Middle frontal gyrus (tissue), 1 donor: ENCODE measurements around the gene FBRSL1.
A peak's percentile ranks its signal among the peaks of the same experiment; 100 is the strongest.

Source experiments
- DNase-seq: peaks from one replicate; pipeline ENCODE4 v3.0.0-alpha.2; 2015; ENCODE audit warnings: low spot score; ENCODE audit errors: extremely low spot score

Gene FBRSL1

DNA sequence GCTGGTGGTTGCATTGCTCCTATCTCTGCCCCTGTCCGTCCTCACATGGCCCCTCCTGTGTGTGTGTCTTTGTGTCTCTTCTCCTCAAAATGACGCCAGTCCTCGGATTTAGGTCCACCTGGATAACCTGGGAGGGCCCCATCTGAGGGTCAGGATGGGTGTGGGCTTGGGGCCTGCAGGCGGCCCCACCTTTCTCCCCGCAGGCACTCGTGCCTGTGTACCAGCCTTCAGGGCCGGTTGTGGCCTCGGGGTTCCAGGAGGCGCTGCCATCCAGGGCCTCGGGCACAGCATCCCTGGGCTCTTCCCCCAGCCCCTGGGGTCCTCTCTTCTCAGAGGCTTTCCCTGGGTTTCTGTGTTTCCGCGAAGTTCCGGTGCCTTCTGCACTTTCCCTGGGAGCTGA is 65.7 kb downstream of the FBRSL1 start:
- no peak for DNase-seq

DNA sequence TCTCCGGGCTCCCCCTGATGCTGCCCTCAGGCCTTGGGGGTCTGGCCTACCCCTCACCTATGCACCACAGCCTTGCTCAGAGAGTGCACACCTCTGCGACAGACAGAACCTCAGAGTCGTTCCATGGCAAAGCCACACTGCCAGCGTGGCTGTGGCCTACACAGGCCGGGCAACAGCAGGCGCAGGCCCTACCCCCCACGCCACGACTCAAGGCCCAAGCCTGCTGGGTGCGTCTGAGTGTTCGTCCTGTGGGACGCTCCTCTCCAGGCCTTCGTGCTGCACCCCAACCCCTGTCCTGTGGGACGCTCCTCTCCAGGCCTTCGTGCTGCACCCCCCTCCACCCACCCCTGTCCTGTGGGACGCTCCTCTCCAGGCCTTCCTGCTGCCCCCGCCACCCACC is 66.3 kb downstream of the FBRSL1 start:
- DNase-seq = no peak

DNA sequence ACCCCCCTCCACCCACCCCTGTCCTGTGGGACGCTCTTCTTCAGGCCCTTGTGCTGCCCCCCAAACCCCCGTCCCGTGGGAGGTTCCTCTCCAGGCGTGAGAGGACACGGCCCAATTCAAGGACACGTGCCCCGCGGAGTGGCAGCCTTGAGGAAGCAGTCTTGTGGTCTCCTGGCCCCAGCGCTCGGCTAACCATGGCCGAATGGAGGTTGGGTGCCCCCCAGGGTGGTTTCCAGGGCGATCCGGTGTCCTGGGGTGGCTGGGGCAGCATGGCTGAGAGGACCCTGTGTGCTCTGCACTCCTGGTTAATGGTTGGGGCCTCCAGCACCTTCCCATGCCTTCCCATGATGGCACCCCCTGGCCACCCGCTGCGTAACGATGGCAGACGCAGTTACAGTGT is 66.8 kb downstream of the FBRSL1 start:
- DNase-seq = no peak

DNA sequence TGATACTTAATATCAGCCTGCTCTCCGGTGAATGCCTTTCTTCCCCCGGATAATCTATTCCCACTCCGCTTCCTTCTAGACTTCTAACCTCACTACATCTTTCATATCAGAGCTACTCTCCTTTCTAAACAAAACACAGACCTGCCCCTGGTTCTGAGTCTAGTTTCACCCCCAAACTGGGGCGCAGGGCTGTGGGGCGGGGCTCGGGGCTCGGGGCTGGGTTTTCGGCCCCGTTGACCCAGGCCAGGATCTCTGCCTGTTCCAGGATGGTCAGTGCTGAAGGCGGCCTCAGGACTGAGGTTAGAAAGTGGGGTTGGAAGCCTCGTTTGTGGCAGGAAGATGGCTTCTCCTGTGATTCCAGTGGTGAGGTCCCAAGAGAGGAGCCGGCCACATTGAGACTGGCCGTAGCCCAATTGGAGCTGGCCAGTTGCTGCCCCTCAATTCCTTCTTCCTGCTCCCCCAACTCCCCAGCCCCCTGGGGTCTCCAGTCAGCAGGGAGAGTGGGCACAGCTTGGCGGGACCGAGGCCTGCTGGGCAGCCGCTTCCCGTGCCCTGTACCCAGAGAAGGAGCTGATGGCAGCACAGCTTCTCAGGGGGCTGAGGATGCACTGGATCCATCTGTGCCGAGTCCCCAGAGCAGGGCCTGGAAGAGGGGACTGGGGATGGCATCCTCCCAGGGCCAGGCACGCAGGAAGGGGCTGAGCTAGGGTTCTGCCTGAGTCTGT is 67.5 kb downstream of the FBRSL1 start:
- no peak for DNase-seq

DNA sequence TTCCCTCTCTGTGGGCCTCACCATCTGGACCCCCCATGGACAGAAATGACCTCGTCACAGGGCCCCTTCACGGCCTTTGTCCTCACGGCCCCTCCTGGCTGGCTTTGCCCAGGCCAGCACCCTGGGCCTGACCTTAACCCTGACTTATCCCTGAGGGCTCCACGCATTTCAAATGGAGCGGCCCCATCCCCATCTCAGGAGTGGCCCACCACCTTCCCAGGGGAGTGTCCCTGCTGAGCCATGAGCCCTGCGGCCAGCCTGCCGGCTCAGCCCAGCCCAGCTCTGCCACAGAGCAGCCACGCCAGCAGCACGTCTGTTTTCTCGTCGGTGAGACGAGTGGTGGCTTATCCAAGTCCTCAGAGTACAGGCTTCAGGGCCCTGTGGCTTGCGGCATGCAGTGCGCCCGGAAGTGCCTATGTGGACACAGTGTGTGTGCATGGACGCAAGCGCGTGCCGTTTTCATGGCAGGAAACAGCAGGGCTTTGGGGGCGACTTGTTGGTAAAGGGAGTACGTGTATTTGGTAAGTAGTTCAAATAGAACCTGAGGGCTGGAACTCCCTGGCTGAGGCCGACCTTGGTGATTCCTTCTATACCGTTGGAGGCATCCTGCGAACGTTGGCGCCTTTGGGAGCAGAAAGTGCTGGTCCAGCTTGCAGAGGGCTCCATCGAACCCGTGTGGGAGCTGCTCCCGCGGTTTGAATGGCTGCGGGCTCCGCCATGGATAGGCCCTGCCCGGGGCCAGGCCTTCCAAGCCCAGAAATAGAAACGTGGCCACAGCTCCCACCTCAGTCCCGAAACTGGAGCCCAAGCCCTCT is 68.3 kb downstream of the FBRSL1 start:
- no peak for DNase-seq

DNA sequence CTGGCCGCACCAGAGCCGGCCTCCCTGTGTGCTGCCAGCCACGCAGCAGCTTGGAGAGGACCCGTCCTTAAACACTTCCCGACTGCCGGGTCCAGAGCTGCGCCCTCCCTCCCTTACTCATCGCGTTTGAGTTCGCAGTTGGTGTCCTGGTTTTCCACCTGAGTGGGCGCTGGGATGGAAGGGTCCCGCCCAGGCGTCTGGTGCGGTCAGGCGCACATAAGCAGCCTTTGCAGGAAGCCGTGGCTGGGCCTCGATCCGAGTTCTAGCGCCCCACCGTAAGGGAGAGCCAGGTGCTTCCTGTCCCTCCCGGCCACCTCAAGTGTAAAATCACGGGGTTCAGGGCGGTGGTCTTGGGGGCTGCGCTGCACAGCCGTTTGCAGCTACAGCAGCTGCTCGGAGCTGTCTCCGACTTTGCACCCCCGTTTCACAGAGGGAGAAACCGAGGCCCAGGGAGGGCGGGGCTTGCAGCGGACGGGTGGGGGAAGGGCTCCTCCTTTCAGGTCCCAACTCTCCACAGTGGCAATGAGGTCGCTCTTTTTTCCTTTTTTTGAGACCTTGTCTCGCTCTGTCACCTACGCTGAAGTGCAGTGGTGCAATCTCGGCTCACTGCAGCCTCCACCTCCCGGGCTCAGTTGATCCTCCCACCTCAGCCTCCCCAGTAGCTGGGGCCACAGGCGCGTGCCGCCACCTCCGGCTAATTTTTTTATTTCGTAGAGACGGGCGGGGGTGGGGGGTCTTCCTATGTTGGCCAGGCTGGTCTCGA is 69.1 kb downstream of the FBRSL1 start:
- no peak for DNase-seq

DNA sequence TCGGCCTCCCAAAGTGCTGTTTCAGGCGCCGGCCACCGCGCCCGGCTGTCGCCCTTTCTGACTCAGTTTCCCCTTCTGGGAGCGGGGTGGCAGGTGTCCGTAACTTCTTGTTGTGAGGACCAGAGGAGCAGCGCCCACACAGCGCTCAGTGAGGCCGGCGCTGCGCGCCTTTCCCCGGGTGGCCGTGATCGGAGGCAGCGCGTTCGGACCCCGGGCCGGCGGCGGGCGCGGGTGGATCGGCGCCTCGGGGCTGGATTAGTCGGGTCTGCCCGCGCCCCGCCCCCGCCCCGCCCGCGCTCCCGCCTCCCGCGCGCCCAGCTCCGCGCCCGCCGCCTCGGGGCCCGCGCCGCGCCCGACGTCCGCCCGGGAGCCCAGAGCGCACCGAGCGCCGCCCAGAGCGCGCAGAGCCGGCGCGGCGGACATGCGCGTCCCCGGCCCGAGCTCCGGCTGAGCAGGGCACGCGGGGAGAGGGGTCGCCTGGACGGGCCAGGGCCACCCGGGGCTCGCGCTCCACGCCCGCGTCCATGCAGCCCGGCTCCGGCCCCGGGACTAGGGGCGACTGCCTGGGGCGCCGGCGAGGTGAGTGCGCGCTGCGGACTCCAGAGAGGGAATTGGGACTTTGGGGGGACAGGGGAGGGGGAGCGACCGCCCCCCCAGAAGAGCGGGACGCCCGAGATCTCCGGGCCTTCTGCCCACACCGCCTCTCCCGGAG is 69.9 kb downstream of the FBRSL1 start:
- DNase-seq = peak; percentile 4

DNA sequence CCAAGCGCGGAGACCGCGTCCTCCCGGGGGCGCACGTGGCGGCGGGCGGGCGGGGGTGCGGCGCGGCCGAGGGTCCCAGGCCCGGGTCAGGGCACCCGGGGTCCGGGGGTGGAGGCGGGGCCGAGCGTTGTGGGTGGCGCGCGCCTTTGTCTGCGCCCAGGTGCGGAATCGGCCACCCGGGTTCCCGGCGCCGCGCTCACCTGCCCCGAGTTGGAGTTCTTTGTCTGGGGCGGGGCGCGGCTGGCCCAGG is 70.3 kb downstream of the FBRSL1 start:
- DNase-seq = no peak

DNA sequence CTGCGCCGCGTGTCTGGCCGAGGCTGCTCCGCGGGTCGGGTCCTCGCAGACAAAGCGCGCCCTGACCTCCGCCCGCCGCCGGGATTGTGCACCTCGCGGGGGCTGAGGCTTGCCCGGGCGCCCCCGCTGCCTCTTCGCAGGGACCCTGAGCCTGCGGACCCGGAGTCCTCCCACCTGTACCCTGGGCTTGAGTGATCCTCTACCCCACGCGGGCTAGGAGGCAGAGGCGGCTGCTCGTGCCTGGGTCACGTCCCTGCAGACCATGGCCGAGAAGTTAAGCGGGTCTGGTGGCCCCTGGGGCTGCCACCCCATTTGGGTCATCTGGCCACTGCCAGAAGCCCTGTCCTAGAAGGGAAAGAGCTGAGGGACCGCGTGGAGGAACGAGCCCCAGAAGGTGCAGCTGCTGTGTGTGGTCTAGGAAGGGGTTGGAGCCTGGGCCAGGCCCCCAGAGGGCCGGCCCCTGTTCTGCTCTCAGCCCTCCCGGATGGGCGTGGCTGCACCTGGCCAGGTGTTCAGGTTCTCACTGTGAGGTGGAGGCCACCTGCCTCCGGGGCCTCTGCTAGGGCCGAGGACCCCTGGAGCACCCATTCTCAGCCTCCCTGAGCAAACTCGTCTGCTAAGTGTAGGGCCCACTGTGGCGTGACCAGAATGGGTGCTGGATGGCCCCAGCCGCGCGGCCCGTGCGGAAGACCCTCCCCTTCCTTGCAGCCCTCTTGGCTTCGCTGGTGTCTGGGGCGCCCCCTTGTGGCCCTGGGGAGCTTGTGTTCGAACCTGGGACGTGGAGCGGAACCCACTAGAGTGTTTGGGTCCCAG is 70.9 kb downstream of the FBRSL1 start:
- no peak for DNase-seq
